ENCODE measurements around the gene SLC47A2. TPM values are rescaled to one million over a fixed set of nuclear protein-coding genes. Genes with fewer than 3 reads are reported as not detected.

The SLC47A2 gene
- total and polyA plus RNA-seq, 9 of the 15 experiments (the other 6 are each of a cell fraction or from before 2014, with no cell fraction given) = not detected

DNA sequence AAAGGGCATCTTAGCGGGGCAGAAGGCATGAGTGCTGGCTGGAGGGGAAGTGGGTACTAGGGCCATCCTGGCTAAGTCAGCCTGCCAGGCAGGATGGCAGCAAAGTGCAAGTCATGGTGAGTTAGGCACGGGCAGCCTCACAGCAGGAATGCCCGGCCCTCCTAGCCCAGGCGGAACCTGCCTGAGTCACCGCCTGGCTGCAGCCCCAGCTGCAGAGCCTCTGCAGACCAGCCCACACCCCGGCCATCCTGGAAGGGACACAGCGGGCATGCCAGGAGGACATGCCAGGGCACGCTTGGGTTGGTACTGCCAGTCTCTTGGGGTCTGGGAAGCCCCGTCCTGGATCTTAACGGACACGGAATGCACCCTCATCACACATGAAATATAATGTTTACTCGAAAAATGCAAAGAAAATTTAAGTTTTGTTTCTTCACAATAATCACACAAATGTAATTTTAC, 36.7 kb upstream of the SLC47A2 start (continued):
- TF ChIP-seq ZNF175 (CRISPR knock-in tag; IDR thresholded peaks at IDR 0.05; ENCODE audit: low read depth) = no peak
- TF ChIP-seq ZNF518B (CRISPR knock-in tag; IDR thresholded peaks at IDR 0.05) = no peak
- TF ChIP-seq ZBED1 (IDR thresholded peaks at IDR 0.05) = no peak

DNA sequence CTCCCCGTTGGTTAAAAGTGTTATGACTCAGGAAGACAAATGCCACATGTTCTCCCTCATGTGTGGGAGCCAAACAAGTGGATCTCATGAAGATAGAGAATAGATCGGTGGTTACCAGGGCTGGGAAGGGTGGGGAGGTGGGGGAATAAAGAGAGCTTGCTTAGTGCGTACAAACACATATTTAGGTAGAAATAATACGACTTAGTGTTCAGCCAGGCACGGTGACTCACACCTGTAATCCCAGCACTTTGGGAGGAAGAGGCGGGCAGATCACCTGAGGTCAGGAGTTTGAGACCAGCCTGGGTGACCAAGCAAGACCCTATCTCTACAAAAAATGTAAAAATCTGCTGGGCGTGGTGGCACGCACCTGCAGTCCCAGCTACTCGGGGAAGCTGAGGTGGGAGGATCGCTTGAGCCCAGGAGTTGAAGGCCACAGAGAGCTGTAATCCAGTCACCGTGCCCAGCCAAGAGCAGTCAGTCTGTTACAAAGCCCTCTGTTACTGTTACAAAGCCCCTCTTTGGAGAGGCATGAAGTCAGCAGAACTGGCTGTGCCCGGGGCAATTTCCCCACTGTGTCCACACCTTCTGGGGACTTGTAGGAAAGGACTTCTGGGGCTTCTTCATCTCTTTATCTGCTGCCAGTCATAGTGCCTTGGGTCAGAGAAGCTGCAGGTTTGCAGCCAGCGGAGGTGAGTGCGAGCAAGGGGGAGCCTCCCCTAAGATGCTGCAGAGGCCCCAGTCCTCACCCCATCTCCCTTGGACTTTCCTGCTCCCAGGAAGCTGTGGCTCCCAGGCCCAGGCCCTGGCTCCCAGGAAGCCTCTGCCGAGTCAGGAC, 36.0 kb upstream of the SLC47A2 start:
- TF ChIP-seq FOS (IDR thresholded peaks at IDR 0.05; ENCODE audit: extremely low read depth, insufficient read length) (no peak), SMARCB1 (IDR thresholded peaks at IDR 0.05; ENCODE audit: insufficient read length, low read depth) (no peak), LARP7 (IDR thresholded peaks at IDR 0.05) (no peak), CCNT2 (IDR thresholded peaks at IDR 0.05; ENCODE audit: borderline replicate concordance, extremely low read depth, insufficient read length, low read depth, low read length) (no peak), TBL1XR1 (IDR thresholded peaks at IDR 0.05; ENCODE audit: low read length in 2 of 2) (no peak), ZNF121 (CRISPR knock-in tag; conservative IDR thresholded peaks at IDR 0.05) (no peak)
- TF ChIP-seq, protein P1, sequence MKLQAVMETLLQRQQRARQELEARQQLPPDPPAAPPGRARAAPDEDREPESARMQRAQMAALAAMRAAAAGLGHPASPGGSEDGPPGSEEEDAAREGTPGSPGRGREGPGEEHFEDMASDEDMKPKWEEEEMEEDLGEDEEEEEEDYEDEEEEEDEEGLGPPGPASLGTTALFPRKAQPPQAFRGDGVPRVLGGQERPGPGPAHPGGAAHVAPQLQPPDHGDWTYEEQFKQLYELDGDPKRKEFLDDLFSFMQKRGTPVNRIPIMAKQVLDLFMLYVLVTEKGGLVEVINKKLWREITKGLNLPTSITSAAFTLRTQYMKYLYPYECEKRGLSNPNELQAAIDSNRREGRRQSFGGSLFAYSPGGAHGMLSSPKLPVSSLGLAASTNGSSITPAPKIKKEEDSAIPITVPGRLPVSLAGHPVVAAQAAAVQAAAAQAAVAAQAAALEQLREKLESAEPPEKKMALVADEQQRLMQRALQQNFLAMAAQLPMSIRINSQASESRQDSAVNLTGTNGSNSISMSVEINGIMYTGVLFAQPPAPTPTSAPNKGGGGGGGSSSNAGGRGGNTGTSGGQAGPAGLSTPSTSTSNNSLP (IDR thresholded peaks at IDR 0.05; ENCODE audit: borderline replicate concordance, low read depth, low read length) = no peak
- no peaks in the 10 kb centered on the region; a peak in 1 of 5 replicates for H3K4me1 ChIP-seq (replicated peaks in 1 of 2; ENCODE audit: control insufficient read depth in 2 of 2, insufficient read depth in 2 of 2, low read length in 2 of 2)
- no peak for FAIRE-seq
- ATAC-seq = no peak
- no peak for DNase-seq (ENCODE audit: extremely low read depth in 1 of 4, low spot score in 3 of 4)
- no peak overlapping the region; a peak in 1 of 4 replicates for H3K9ac ChIP-seq (ENCODE audit: insufficient read depth in 1 of 2, low read depth in 2 of 2, low read length in 2 of 2)
- no peak overlapping the region for H3K4me2 ChIP-seq (ENCODE audit: insufficient read depth, low read length)
- H3K9me3 ChIP-seq (replicated peaks; ENCODE audit: control insufficient read depth, insufficient read depth, low read depth, low read length) = no peaks in the 10 kb centered on the region
- no peak overlapping the region for H2AFZ ChIP-seq (ENCODE audit: low read depth, low read length)
- H4K20me1 ChIP-seq (replicated peaks; ENCODE audit: control insufficient read depth, insufficient read depth, low read length) = no peaks in the 10 kb centered on the region
- 0% methylated on average over 9 of the region's 15 CpGs for WGBS (ENCODE audit: insufficient coverage, low coverage, missing lambda C conversion rate)
- H3K9me1 ChIP-seq (ENCODE audit: control insufficient read depth, insufficient read depth, low read length) = no peaks in the 10 kb centered on the region
- in situ Hi-C loops (cut with MboI) (no loop called here), intact Hi-C loops (cut with micrococcal nuclease) (no loop called here)
- H3K27ac ChIP-seq (ENCODE audit: extremely low read depth, low read depth, low read length) = no peak overlapping the region
- no peak overlapping the region for H3K4me3 ChIP-seq
- BruUV-seq (replicated peaks) = no TSS peak
- POLR2A ChIA-PET = interaction anchor here (0.8 kb wide), 1 partner anchor 20 kb away, joined by 3 read pairs; no protein-coding TSS in a partner anchor
- H3K27me3 ChIP-seq (ENCODE audit: control insufficient read depth in 2 of 2, insufficient read depth in 2 of 2, low read length in 2 of 2) = peaks cover 8 to 60% of the 10 kb centered on the region in 2 experiments; a peak in 3 of 5 replicates
- no peaks in the 10 kb centered on the region for H3K79me2 ChIP-seq (ENCODE audit: control insufficient read depth, insufficient read depth, low read length)
- CTCF ChIA-PET (ENCODE audit: low intra/inter-chr PET ratio) = no interaction called here
- no peaks in the 10 kb centered on the region for H3K36me3 ChIP-seq (ENCODE audit: control insufficient read depth, insufficient read depth, low read length)
